OCI-LY1 (cell line): ENCODE measurements around the gene UBE2H.
"Not testable (repeated sequence)": the region's sequence is repeated elsewhere in the genome, so short reads cannot be mapped to it uniquely, and the experiment has no call there.

Source experiments
- H2AFZ ChIP-seq: fragments of 200-600 bp; sonication (generic), shearing (Covaris generic); 2 replicates; pipeline ENCODE4 v1.6.0; 2014; ENCODE audit warnings: antibody characterized with exemption, mild to moderate bottlenecking, low read length
- H3F3A ChIP-seq: fragments of 200-600 bp; sonication (generic), shearing (Covaris generic); 2 replicates; pipeline ENCODE4 v1.6.0; 2014; ENCODE audit warnings: mild to moderate bottlenecking, antibody characterized with exemption, low read length, moderate library complexity; ENCODE audit not compliant: insufficient read depth
- H3K27ac ChIP-seq: fragments of 200-600 bp; sonication (generic); 2 replicates; pipeline ENCODE4 v1.5.1; 2014; ENCODE audit warnings: low read length, mixed run types, mild to moderate bottlenecking, low read depth; ENCODE audit not compliant: poor library complexity, severe bottlenecking
- H3K27me3 ChIP-seq: fragments of 200-600 bp; sonication (generic); 2 replicates; pipeline ENCODE4 v1.6.0; 2014; ENCODE audit warnings: antibody characterized with exemption, mild to moderate bottlenecking, low read length, moderate library complexity; ENCODE audit not compliant: insufficient read depth
- H3K36me3 ChIP-seq: fragments of 200-600 bp; sonication (generic); 2 replicates; pipeline ENCODE4 v1.6.1; 2014; ENCODE audit warnings: mild to moderate bottlenecking, antibody characterized with exemption, low read length, moderate library complexity, mixed read lengths; ENCODE audit not compliant: insufficient read depth
- H3K4me1 ChIP-seq: fragments of 200-600 bp; sonication (generic); 2 replicates; pipeline ENCODE4 v1.5.1; 2014; ENCODE audit warnings: mild to moderate bottlenecking, low read length, moderate library complexity; ENCODE audit not compliant: insufficient read depth, severe bottlenecking
- H3K4me2 ChIP-seq: fragments of 200-600 bp; sonication (generic), shearing (Covaris generic); 2 replicates; pipeline ENCODE4 v1.6.1; 2014; ENCODE audit warnings: low read length
- H3K4me3 ChIP-seq: fragments of 200-600 bp; sonication (generic); 2 replicates; pipeline ENCODE4 v1.5.1; 2014; ENCODE audit warnings: low read length, low read depth, mild to moderate bottlenecking, mixed read lengths; ENCODE audit not compliant: poor library complexity, severe bottlenecking
- H3K79me2 ChIP-seq: fragments of 200-600 bp; shearing (Covaris generic); 2 replicates; pipeline ENCODE4 v1.6.1; 2016; ENCODE audit warnings: mixed run types, low read length, mixed read lengths; ENCODE audit not compliant: insufficient read depth
- H3K9ac ChIP-seq: fragments of 200-600 bp; sonication (generic), shearing (Covaris generic); 2 replicates; pipeline ENCODE4 v1.6.1; 2014; ENCODE audit warnings: mild to moderate bottlenecking, low read length, mixed read lengths
- H3K9me2 ChIP-seq: fragments of 200-600 bp; sonication (generic), shearing (Covaris generic); 2 replicates; pipeline ENCODE4 v1.6.1; 2014; ENCODE audit warnings: low read depth, mild to moderate bottlenecking, low read length, mixed read lengths
- H3K9me3 ChIP-seq: fragments of 200-600 bp; shearing (Covaris generic); 2 replicates; pipeline ENCODE4 v1.6.1; 2014; ENCODE audit warnings: low read length, mixed read lengths
- H4K20me1 ChIP-seq: fragments of 200-600 bp; sonication (generic), shearing (Covaris generic); 2 replicates; pipeline ENCODE4 v1.6.0; 2016; ENCODE audit warnings: mild to moderate bottlenecking, low read length; ENCODE audit not compliant: insufficient read depth
- EZH2 ChIP-seq: fragments of 200-600 bp; sonication (generic), shearing (Covaris generic); IDR thresholded peaks from 2 replicates; pipeline ENCODE4 v1.8.0; 2017; ENCODE audit warnings: borderline replicate concordance, mixed run types, mild to moderate bottlenecking, antibody characterized with exemption, low read length, moderate library complexity, mixed read lengths
- TF ChIP-seq, protein P1 (sequence below): fragments of 200-600 bp; sonication (generic), shearing (Covaris generic); IDR thresholded peaks from 2 replicates; pipeline ENCODE4 v1.5.1; 2017; ENCODE audit warnings: mild to moderate bottlenecking, antibody characterized with exemption, low read length, moderate library complexity, mixed read lengths

Gene UBE2H

GRCh38 chr7:129969881-129970446 is 17.2 kb upstream of the UBE2H start:
- Histone ChIP-seq H2AFZ (no peak overlapping the region), H3K27ac (no peak overlapping the region), H3K4me1 (peaks cover 11% of the 10 kb centered on the region), H3K9me2 (no peaks in the 10 kb centered on the region), H3K27me3 (no peaks in the 10 kb centered on the region), H3K4me2 (no peak overlapping the region), H3K9ac (no peak overlapping the region), H3K9me3 (0 out of 2 replicates have a peak, but pooled peaks cover 2% of the 10 kb centered on the region), H3K79me2 (no peaks in the 10 kb centered on the region), H3K36me3 (no peaks in the 10 kb centered on the region), H4K20me1 (no peaks in the 10 kb centered on the region), H3F3A (no peaks in the 10 kb centered on the region), H3K4me3 (no peak overlapping the region)
- no peak for TF ChIP-seq EZH2
- TF ChIP-seq, protein P1, sequence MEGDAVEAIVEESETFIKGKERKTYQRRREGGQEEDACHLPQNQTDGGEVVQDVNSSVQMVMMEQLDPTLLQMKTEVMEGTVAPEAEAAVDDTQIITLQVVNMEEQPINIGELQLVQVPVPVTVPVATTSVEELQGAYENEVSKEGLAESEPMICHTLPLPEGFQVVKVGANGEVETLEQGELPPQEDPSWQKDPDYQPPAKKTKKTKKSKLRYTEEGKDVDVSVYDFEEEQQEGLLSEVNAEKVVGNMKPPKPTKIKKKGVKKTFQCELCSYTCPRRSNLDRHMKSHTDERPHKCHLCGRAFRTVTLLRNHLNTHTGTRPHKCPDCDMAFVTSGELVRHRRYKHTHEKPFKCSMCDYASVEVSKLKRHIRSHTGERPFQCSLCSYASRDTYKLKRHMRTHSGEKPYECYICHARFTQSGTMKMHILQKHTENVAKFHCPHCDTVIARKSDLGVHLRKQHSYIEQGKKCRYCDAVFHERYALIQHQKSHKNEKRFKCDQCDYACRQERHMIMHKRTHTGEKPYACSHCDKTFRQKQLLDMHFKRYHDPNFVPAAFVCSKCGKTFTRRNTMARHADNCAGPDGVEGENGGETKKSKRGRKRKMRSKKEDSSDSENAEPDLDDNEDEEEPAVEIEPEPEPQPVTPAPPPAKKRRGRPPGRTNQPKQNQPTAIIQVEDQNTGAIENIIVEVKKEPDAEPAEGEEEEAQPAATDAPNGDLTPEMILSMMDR = no peak

- Histone ChIP-seq H3K9me2 (no peaks in the 10 kb centered on the region), H2AFZ (no peak overlapping the region), H4K20me1 (no peaks in the 10 kb centered on the region), H3K79me2 (no peaks in the 10 kb centered on the region), H3K27me3 (no peaks in the 10 kb centered on the region), H3K4me2 (no peak overlapping the region), H3F3A (no peaks in the 10 kb centered on the region), H3K4me3 (no peak overlapping the region), H3K27ac (no peak overlapping the region), H3K9me3 (0 out of 2 replicates have a peak, but pooled peaks cover 1% of the 10 kb centered on the region), H3K4me1 (peaks cover 11% of the 10 kb centered on the region), H3K36me3 (no peaks in the 10 kb centered on the region), H3K9ac (no peak overlapping the region)
- TF ChIP-seq, protein P1 = no peak
- TF ChIP-seq EZH2 = no peak
Observed at GRCh38 chr7:129968592-129969383, 16.0 kb upstream of the UBE2H start.

- not testable (repeated sequence) for H3F3A ChIP-seq, H3K27me3 ChIP-seq, H3K9ac ChIP-seq, H3K79me2 ChIP-seq, H3K9me3 ChIP-seq, H2AFZ ChIP-seq, H3K9me2 ChIP-seq, H4K20me1 ChIP-seq, H3K36me3 ChIP-seq, H3K4me2 ChIP-seq, H3K4me3 ChIP-seq
- Histone ChIP-seq H3K4me1 (peaks cover 39% of the 10 kb centered on the region), H3K27ac (peak overlapping the region; percentile 56)
Observed at GRCh38 chr7:129960204-129960475, 7.4 kb upstream of the UBE2H start.
